IPS-15b (cell line): ENCODE measurements around the gene TELO2.
"Not testable (repeated sequence)": the region's sequence is repeated elsewhere in the genome, so short reads cannot be mapped to it uniquely, and the experiment has no call there.

Experiments
- H3K27me3 ChIP-seq: one replicate; pipeline ENCODE4 v1.6.1; 2013; ENCODE audit warnings: low read length; ENCODE audit not compliant: control insufficient read depth, insufficient read depth
- H3K36me3 ChIP-seq: one replicate; pipeline ENCODE4 v1.6.1; 2013; ENCODE audit warnings: low read length; ENCODE audit not compliant: control insufficient read depth, insufficient read depth
- H3K4me1 ChIP-seq: one replicate; pipeline ENCODE4 v1.6.1; 2013; ENCODE audit warnings: mild to moderate bottlenecking, low read length; ENCODE audit not compliant: control insufficient read depth, insufficient read depth
- H3K4me3 ChIP-seq: one replicate; pipeline ENCODE4 v1.5.1; 2013; ENCODE audit warnings: low read depth, low read length
- H3K9ac ChIP-seq: one replicate; pipeline ENCODE4 v1.6.1; 2013; ENCODE audit warnings: low read depth, mild to moderate bottlenecking, low read length
- H3K9me3 ChIP-seq: one replicate; pipeline ENCODE4 v1.6.1; 2013; ENCODE audit warnings: mild to moderate bottlenecking, low read length; ENCODE audit not compliant: control insufficient read depth, insufficient read depth

Gene TELO2

DNA sequence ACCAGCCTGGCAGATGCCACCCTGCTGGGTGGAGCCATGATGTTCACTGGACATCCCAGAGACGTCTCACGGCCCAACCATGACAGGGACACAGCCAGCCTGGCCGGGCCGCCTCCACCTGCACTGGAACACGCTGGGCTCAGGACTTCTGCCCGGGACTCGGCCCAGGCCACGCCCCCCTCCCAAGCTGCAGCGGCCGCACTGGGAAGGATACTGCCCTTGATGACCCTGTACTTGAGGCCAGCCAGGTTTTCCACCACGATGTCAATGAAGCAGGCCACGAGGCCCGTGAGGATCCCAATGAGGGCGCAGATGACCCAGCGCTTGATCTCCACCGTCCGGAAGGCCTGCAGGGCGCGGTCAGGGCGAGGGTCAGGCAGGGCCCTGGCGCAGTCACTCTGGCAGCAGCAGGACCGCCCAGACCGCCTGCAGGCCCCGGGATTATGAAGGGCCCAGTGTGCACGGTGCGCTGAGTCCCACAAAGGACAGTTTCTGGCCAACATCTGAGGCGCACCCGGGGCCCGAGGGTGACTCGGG lies 32.5 kb upstream of the TELO2 start:
- no peak overlapping the region for H3K9ac ChIP-seq

DNA sequence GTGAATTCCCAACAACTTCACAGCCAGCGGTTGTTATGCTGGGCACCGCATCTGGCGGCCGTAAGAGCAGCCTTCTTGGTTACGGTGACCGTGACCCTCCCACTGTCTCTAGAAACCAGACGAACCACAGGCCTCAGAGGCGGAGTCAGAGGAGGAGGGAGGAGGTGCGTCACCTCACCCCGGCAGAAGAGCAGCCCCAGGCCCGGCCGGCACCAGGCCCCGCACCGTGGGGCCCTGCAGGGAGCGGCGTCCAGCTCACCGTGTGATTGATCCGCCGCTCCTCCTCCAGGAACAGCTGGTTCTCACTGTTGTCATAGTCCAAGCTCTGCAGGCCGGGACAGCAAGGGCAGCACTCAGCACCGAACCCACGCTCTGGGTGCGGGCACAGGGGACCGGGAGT lies 32.0 kb upstream of the TELO2 start:
- no peaks in the 10 kb centered on the region for H3K27me3 ChIP-seq
- H3K9ac ChIP-seq: no peak overlapping the region
- no peak overlapping the region for H3K4me3 ChIP-seq
- no peaks in the 10 kb centered on the region for H3K4me1 ChIP-seq
- H3K36me3 ChIP-seq: peaks cover 24% of the 10 kb centered on the region
- H3K9me3 ChIP-seq: no peaks in the 10 kb centered on the region

More for the DNA sequence above, 32.5 kb upstream of the TELO2 start:
- no peak overlapping the region for H3K4me3 ChIP-seq
- H3K9me3 ChIP-seq: no peaks in the 10 kb centered on the region
- H3K36me3 ChIP-seq: peaks cover 28% of the 10 kb centered on the region
- no peaks in the 10 kb centered on the region for H3K4me1 ChIP-seq
- H3K27me3 ChIP-seq: no peaks in the 10 kb centered on the region

DNA sequence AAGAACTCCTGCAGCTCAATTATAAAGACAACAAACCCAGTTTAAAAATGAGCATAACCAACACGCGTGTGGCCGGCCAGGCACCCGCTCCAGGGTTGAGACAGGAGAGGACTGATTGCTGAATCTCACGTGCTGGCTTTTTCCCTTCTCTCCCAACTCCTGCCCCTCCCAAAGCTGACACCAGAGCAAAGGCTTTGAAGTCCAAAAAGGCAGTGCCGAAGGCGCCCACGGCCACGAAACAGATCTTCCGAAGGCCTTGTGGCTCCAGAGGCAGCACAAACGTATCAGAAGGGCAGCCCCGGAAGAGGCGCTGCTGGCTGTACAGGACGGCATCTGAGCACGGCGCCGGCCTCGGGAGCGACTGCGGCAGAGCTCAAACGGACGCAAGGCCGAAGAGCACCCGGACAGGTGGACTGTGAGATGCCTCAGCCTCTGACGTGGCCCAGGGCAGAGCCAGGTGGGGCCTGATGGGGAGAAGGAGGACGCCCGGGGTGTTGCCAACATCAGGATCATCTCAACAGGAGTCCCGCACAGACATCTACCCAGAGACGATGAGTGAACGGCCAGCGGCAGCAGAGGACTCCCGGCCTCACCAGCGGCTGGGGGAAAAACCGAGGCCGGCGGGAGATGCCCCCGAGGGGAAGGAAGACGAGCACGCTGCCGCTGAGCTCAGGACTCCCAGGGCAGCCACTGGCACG lies 28.8 kb upstream of the TELO2 start:
- H3K27me3 ChIP-seq: no peaks in the 10 kb centered on the region
- H3K4me1 ChIP-seq: no peaks in the 10 kb centered on the region
- H3K36me3 ChIP-seq: peaks cover 9% of the 10 kb centered on the region
- no peak overlapping the region for H3K4me3 ChIP-seq
- no peak overlapping the region for H3K9ac ChIP-seq
- H3K9me3 ChIP-seq: no peaks in the 10 kb centered on the region

DNA sequence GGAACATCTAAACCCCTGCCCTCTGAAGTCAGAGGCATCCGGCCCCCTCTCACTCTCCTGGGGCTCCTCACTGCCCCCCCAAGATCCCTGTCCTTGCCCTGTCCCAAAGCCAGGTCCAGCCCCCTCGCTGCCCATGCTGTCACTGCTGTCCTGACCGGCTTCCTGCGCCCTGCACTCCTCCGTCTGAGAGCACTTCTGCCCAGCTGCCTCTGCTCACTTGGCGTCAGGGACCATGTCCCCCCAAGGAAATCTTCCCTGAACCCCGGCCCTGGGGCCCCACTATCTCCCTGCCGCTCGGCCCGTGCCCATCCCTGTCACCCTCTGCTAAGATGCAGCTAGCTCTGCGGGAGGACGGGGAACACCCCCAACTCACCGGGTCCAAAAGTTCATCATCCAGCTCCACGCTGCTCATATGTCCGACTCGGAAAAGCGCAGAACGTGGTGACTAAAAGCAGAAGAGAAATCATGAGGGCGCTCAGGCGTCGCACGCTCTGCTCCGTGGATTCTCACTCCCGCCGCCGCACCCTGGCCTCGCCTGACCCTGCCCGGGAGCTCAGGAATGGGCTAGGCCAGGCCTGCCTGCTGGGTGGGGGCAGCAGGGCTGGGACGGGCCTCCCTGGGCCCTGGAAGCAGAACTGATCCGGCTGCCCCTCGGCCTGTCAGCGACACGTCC lies 28.1 kb upstream of the TELO2 start:
- no peaks in the 10 kb centered on the region for H3K9me3 ChIP-seq
- no peaks in the 10 kb centered on the region for H3K27me3 ChIP-seq
- H3K4me1 ChIP-seq: no peaks in the 10 kb centered on the region
- no peak overlapping the region for H3K4me3 ChIP-seq
- H3K9ac ChIP-seq: no peak overlapping the region
- peaks cover 9% of the 10 kb centered on the region for H3K36me3 ChIP-seq

DNA sequence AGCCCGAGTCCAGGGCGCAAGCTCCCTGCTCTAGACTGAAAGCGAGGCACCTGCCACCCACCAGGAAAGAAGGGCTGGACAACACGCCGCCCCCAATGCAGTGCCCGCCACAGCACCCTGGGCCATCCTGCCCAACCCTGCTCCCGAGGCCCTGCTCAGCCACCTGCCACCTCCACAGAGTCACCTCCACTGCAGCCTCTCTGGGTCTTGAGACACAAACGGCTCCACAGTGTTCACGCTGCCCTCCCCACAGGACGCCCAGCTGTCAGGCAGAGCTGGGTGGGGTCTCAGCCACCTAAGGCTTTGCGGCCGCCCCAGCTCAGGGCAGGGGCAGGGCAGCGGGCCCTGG lies 27.6 kb upstream of the TELO2 start:
- Histone ChIP-seq H3K9me3 (no peaks in the 10 kb centered on the region), H3K4me1 (no peaks in the 10 kb centered on the region), H3K9ac (no peak overlapping the region), H3K36me3 (peaks cover 9% of the 10 kb centered on the region), H3K4me3 (no peak overlapping the region), H3K27me3 (no peaks in the 10 kb centered on the region)

DNA sequence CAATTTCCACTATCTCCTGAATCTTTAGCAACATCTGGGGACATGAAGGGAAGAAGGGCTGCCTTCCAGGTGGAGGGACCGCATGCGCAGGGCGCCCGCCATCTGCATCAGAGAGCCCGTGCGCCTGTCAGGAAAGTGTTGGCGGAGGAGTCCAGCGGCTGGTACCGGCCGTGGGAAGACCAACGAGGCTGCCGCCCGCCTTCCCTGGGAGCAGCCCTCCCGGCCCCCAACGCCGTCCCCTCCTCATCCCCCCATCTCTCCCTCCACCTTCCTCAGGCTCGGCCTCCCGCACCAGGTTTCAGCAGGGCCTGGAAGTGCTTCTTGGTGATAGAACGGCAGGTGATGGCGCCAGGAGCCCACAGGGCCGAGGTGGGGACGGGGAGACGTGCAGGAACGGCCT lies 27.1 kb upstream of the TELO2 start:
- Histone ChIP-seq H3K4me1 (no peaks in the 10 kb centered on the region), H3K27me3 (no peaks in the 10 kb centered on the region), H3K9ac (no peak overlapping the region), H3K36me3 (peaks cover 5% of the 10 kb centered on the region), H3K4me3 (no peak overlapping the region), H3K9me3 (no peaks in the 10 kb centered on the region)

DNA sequence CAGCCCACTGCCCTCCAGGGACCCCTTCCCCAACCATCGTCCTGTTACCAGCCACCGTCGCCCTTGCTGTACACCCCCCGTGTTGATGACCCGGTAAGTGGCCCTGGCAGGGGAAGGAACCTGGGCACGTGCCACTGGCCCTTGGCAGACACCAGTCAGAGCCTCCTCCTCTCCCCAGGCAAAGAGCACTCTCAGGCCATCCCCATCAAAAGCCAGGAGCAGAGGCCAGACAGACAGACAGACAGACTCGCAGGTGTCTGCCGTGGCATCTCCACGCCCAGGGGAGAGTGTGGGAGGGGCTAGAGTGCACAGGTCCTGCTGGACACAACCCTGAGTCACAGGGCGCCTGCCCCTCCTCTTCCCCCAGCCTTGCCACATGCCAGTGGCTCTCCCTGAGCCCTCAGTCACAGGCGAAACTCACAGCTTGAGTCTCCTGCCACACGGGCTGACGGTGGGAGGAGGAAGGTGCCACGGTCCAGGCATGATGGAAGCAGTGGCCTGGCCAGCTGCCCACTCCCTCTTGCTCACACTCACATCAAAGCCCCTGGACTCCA lies 26.1 kb upstream of the TELO2 start:
- Histone ChIP-seq H3K4me1 (no peaks in the 10 kb centered on the region), H3K4me3 (no peak overlapping the region), H3K9me3 (no peaks in the 10 kb centered on the region), H3K27me3 (no peaks in the 10 kb centered on the region), H3K9ac (no peak overlapping the region), H3K36me3 (peaks cover 2% of the 10 kb centered on the region)

DNA sequence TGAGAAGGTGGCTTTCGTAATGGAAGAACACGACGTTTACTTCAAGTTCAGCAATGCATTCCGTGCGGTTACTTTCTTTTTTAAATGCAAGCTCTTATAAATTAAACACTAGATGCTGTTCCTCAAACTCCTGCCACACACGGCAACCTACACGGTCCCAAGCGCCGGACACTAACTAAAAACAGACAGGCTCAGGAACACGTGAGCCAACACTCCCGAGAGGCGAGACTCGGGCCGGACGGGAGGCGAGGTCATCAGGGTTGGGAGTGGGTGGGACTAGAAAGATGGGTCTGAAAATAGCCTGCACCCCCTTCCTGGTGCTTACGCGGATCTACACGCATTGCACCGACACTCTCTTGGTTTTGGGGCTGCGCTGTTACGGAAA lies 24.7 kb upstream of the TELO2 start:
- no peak overlapping the region for H3K9ac ChIP-seq
- no peaks in the 10 kb centered on the region for H3K4me1 ChIP-seq
- no peaks in the 10 kb centered on the region for H3K9me3 ChIP-seq
- no peak overlapping the region for H3K4me3 ChIP-seq
- H3K27me3 ChIP-seq: no peaks in the 10 kb centered on the region
- peaks cover 2% of the 10 kb centered on the region for H3K36me3 ChIP-seq

DNA sequence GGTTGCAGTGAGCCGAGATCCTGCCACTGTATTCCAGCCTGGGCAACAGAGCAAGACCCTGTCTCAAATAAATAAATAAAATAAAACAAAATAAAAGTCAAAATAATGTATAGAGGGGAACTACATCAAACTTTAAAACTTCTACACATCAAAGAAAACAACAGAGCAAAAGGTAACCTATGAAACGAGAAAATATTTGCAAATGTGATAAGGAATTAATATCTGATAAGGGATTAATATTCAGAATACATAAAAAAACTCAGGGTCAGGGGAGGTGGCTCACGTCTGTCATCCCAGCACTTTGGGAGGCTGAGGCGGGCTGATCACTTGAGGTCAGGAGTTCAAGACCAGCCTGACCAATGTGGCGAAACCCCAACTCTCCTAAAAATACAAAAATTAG lies 24.0 kb upstream of the TELO2 start:
- H3K4me3 ChIP-seq, H3K4me1 ChIP-seq, H3K9me3 ChIP-seq, H3K27me3 ChIP-seq, H3K36me3 ChIP-seq, H3K9ac ChIP-seq: not testable (repeated sequence)

DNA sequence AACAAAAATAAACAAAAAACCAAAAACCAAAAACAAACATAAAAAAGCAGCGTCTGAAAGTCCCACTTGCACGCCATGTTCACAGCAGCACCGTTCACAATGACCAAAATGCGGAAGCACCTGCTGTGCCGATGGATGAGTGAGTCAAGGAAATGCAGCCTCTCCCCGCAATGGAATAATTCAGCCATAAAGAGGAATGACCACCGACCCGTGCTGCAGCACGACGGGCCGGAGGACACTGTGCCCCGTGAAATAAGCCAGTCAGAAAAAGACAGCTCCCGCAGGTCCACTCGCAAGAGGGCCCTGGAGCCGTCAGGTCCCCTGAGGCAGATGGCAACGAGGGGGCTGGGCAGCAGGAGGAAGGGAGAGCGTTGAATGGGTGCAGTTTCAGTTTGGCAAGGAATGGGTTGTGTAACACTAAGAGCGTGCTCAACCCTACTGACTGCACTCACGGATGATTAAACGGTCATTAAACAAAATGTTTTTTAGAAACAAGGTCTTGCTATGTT lies 23.4 kb upstream of the TELO2 start:
- no peaks in the 10 kb centered on the region for H3K4me1 ChIP-seq
- no peaks in the 10 kb centered on the region for H3K9me3 ChIP-seq
- no peaks in the 10 kb centered on the region for H3K27me3 ChIP-seq
- H3K9ac ChIP-seq: no peak overlapping the region
- no peak overlapping the region for H3K4me3 ChIP-seq
- no peaks in the 10 kb centered on the region for H3K36me3 ChIP-seq

DNA sequence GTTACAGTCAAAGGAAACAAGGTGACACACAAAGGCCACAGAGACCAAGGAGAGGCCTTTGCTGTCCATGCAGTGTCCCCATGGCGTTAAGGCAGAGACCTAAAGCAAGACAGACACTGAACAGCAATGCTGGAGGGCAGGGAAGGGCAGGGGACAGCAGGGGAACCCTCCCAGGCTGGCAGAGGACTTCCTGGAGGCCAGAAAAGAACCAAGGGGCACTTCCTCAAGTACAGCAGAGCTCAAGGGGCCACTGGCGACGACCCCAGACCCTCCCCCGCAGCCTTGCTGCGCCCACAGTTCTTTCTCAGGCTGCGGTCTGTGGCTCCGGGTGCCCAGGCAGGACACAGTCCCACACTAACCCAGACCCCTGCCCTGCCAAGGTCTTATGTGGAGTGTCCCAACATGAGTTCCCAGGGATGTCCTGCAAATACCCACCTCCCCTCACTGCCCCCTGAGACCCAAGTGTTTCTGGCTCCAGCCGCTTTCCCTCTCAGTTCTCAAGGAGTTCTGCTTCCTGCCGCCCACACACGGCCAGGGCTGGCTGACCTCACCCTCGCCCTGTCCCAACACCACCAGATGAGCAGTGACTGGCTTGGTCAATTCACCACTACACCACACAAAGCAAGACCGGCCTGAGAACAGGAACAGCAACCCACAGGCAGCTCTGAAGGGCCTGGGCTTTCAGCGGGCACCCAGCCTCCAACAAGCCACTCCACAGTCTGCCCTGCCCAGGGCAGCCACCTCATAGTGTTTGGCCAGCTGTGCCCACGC lies 22.5 kb upstream of the TELO2 start:
- Histone ChIP-seq H3K27me3 (no peaks in the 10 kb centered on the region), H3K36me3 (no peaks in the 10 kb centered on the region), H3K9me3 (no peaks in the 10 kb centered on the region), H3K4me1 (no peaks in the 10 kb centered on the region), H3K9ac (peak overlapping the region; percentile 47), H3K4me3 (no peak overlapping the region)
